Occipital lobe (tissue), 2 donors: ENCODE data around the gene SHISAL1. TPM values are rescaled to one million over a fixed set of nuclear protein-coding genes. Genes with fewer than 3 reads are reported as not detected.
A peak's percentile ranks its signal among the peaks of the same experiment; 100 is the strongest.

Experiments used
- DNase-seq: peaks from one replicate; lab custom pipeline; 2025; lab: John Stamatoyannopoulos, UW
- total RNA-seq: library from RNA; depleted of rRNA; stranded (reverse); fragments of >200 nt; gene quantifications from one replicate; pipeline ENCODE4 v1.2.3, GENCODE V29; 2014

The SHISAL1 gene
- total RNA-seq, 1 donor from 2014 or later, result 13.9 TPM

- no peak for DNase-seq
These were observed 101.3 kb downstream of the SHISAL1 start for GRCh38 chr22:44211256-44211945.

DNA sequence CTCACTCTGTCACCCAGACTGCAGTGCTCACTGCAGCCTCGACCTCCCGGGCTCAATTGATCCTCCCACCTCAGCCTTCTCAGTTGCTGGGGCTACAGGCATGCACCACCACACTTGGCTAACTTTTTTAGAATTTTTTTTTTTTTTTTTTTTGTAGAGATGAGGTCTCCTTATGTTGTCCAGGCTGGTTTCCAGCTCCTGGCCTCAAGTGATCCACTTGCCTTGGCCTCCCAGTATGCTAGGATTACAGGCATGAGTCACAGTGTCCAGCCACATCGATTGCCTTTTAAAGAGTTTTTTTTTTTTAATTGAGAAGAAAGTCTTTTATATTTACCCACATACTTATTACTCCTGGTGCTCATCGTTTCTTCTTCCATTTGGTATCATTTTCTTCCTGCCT is 102.0 kb downstream of the SHISAL1 start:
- DNase-seq, result no peak

GRCh38 chr22:44209343-44209742 is 103.4 kb downstream of the SHISAL1 start:
- DNase-seq, result no peak

GRCh38 chr22:44207981-44208317 is 104.8 kb downstream of the SHISAL1 start:
- DNase-seq, result no peak

- no peak for DNase-seq
These were observed 105.4 kb downstream of the SHISAL1 start for GRCh38 chr22:44207173-44207980.

GRCh38 chr22:44206696-44207095 is 106.1 kb downstream of the SHISAL1 start:
- no peak for DNase-seq

- no peak for DNase-seq
These were observed 106.5 kb downstream of the SHISAL1 start for GRCh38 chr22:44206330-44206645.

DNA sequence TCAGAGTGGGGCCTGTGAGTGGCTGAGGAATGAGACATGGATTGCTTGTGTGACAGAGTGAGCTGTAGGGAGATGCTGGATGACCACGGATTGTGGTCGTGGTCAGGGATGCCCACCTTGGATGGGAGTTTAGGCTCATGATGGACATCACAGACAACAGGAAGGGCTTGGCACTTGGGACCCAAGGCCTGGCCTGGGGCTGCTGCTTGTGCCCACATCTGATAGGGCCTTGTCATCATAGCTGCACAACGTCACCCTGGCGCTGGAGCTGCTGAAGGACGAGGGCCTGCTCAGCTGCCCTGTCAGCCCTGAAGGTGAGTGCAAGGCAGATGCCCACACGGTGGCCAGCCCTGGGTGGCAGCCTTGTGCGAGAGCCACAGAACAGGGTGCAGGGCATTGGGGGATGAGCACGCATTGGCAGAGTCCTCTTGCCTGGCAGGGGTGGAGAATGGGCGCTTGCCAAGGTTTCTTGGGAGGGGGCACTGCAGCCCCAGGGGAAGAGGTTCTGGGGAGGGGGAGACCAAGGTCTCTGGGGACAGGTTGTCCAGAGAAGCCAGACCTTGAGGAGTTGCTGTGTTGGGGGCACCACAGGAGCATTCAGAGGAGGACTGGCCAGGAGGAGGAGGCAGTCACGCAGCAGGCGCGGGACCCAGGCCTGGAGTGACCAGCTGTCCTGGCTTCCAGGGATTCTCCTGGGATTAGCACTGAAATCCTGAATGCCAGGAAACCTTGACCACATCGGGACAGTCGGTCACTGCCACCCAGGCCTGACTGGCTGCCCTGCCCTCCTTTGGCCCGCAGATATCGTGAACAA is 107.0 kb downstream of the SHISAL1 start:
- DNase-seq, result no peak

DNA sequence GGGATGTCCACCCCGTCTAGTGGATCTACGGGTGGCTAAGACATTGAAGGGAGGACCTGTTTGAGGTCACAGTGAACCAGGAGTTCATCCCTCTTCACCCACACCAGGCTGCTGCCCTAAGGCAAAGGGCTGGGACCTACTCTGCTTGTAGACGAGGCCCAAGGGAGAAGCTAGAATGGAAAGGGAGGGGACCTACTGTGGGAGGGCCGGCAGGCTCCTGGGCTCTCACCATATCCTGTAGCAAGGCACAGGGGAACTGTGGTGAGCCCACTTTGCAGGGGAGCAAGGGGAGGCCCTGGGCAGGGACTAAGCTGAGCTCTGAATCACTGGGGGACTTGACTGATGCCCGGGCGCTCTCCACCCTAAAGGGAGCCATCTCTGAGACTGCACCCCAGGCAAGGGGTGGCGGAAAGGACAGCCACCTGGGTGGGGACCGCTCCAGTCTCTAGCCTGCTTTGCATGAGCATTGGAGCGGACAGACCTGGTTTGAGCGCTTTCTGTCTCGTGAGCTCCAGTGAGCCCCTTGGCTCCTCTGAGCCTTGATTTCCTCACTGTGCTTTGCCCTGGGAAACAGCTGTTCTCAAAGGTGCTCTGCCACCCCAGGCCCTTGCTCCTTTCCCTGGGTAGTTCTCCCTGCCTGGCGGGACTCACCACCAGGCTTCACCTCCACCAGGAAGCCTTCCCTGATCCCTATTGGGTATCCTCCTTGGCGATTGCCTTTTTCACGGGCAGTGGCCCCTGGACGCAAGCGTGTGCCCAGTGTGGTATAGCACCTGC is 107.8 kb downstream of the SHISAL1 start:
- no peak for DNase-seq

DNA sequence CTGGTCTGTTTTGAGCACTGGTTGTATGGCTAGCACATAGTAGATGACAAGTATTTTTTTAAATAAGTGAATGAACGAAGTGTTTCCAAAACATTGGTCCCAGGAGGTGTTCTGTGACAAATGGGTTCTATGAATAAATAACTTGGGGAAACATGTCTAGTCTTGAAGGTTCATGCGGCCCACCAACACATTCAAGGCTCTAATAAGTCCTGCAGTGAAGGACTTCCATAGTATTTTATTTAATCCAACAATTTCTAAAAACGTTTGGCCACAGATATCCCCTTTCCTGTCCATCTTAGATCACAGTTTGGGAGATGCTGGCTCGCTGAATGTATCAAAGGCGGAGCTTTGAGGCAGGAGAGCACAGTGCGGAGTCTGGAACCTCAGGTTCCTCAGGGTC is 109.5 kb downstream of the SHISAL1 start:
- DNase-seq, result no peak

DNA sequence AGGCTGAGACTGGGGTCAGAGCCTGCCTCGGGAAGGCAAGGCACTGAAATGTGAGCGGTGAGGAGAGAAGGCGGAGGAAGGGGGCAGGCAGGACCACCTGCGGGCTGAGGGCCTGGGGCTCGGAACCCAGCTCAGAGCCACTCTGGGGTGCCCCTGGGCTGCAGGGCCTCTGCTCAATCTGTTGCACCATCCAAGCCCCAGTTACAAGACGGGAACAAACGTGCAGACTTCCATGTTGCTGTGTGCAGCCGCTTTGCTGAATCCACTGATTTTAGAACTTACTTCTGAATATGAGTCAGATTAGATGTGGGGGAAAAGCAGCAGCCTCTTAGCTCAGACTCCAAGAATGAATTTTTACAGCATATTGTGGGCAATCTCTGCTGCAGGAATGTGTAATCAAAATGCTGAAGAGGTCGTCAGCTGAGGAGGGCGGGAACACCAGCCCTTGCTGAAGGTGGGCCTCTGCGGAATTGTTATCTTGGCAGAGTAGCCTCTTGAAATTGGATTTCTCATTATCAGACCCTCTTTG is 110.4 kb downstream of the SHISAL1 start:
- peak; percentile 32 for DNase-seq

DNA sequence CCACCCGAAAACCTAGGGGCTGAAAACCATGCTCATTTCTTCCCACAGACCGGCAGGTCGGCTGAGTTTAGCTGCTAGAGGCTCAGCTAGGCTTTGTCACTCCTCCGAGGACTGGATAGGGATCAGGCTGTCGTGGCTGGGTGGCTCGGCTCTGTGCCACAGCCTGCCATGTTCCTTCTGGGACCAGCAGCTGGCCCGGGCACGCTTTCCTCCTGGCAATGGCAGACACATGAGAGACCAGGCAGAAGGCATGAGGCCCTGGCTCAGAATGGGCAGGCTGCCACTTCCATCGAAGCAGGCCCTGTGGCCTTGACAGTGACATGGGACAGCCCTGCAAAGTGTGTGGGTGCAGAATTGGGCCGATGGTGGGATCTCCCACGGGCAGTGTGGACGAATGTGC is 111.1 kb downstream of the SHISAL1 start:
- no peak for DNase-seq

- DNase-seq, result no peak
These were observed 111.7 kb downstream of the SHISAL1 start for GRCh38 chr22:44200855-44201550.

- DNase-seq, result no peak
These were observed 112.3 kb downstream of the SHISAL1 start for GRCh38 chr22:44200451-44200850.

DNA sequence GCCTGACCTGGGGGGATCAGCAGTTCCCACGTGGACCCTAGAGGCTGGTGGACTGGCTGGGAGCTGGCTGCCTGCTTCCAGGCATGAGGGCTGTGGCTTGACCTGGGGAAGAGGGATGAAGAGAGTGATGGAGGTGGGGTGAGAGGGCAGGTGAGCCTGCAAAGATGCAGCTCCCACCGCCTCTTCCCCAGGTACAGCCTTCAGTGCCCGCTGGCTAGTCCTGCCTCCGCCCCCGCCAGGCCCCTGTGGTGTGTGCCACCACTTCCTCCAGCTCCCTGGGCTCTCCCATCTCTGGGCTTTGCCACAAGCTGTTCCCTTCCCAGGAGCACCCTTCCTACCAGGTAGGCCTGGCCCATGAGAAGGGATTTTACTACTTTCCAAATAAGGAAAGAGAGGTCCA is 112.9 kb downstream of the SHISAL1 start:
- no peak for DNase-seq

DNA sequence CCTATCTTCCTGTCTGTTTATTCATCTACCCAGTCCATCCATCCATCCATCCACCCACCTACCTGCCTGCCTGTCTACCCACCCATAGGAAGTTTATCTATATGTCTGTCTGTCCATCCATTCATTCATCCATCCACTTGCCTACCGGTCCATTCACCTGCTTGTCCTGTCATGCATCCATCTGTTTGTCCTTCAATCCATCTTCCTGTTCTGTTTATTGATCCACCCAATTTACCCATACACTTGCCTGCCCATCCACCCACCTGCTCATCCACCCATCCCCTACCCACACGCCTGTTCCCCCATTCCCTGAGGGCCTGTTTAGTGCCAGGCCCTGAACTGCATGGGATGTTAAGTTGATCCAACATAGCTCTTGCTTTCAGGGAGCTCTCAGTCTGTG is 113.6 kb downstream of the SHISAL1 start:
- DNase-seq, result no peak

GRCh38 chr22:44197271-44197670 is 115.5 kb downstream of the SHISAL1 start:
- DNase-seq, result no peak

DNA sequence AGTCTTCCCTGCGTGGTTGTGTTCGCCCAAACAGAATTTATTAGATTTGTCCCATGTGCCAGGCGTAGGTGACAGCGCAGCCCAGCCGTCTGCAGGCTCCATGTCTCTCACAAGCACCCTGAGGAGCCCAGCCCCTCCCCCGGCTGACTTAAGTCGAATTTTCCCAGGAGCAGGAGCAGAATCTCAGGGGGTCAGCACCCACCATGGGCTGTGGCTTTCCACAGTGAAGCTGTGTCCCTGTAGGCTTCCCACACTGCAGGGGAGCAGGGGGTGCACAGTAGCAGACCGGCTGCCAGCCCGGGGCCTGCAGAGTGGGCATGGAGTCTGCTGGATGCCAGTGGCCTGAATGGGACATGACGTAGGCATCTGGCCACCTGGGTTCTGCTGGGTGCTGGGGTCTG is 116.0 kb downstream of the SHISAL1 start:
- no peak for DNase-seq

DNA sequence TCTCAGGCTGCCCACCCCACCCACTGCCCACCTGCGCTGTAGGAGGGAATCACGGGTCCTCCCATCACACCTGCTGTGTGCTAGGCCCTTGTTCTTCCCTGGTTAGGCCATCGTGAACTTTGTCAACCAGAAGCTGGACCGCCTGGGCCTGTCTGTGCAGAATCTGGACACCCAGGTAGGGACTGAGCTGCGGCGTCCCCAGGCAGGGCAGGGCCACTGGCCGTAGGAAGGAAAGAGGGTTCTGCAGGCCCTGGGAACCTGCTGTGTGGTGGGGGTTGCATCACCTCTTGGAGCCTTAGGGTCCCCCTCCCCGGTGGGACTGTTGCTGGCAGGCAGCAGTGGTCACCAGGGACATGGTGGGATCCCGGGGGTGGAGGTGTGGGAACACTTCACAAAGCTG is 116.5 kb downstream of the SHISAL1 start:
- no peak for DNase-seq

- DNase-seq, result no peak
These were observed 117.4 kb downstream of the SHISAL1 start for GRCh38 chr22:44195189-44195871.
